Caco-2 (cell line): ENCODE results near the gene MCFD2. TPM values are rescaled to one million over a fixed set of nuclear protein-coding genes. Genes with fewer than 3 reads are reported as not detected.

Source experiments
- BruUV-seq: library from RNA; stranded (reverse); fragments of 400-500 nt; replicated peaks from 2 replicates; lab custom pipeline; 2021; lab: Mats Ljungman, UMichigan
- CTCF ChIA-PET: fragments of 300-600 bp; sonication (Branson Sonifier 250); formaldehyde crosslinking; loops from one replicate; lab custom pipeline; 2022; ENCODE audit warnings: antibody characterized with exemption; lab: Charles Lee
- POLR2A ChIA-PET: fragments of 300-600 bp; sonication (Branson Sonifier 250); formaldehyde crosslinking; loops from one replicate; lab custom pipeline; 2022; ENCODE audit warnings: antibody characterized with exemption; lab: Charles Lee
- DNase-seq, 2 experiments: peaks; one replicate each; pipeline versions ENCODE4 v3.0.0 to v3.0.0-alpha.2; 2020 to 2022
- H3K27me3 ChIP-seq: replicated peaks from 2 replicates; pipeline ENCODE4 v1.6.0; 2011; ENCODE audit warnings: low read length; ENCODE audit not compliant: control insufficient read depth, insufficient read depth
- H3K36me3 ChIP-seq: 2 replicates; pipeline ENCODE4 v1.5.1; 2011; ENCODE audit warnings: low read length; ENCODE audit not compliant: control insufficient read depth, insufficient read depth
- H3K4me1 ChIP-seq: fragments of 250-450 bp; sonication (Bioruptor Pico); 2 replicates; pipeline ENCODE4 v1.5.1; 2020; ENCODE audit warnings: mild to moderate bottlenecking
- H3K4me3 ChIP-seq: 2 replicates; pipeline ENCODE4 v1.5.1; 2011; ENCODE audit warnings: low read depth, mild to moderate bottlenecking, control low read depth, low read length
- H3K9me3 ChIP-seq: fragments of 250-450 bp; sonication (Bioruptor Pico); 2 replicates; pipeline ENCODE4 v1.5.1; 2020; ENCODE audit warnings: mild to moderate bottlenecking, moderate library complexity
- H3K27ac Mint-ChIP-seq: one replicate; pipeline ENCODE4 v1.8.0; 2022; ENCODE audit warnings: mixed read lengths; ENCODE audit not compliant: unreplicated experiment
- H3K27me3 Mint-ChIP-seq: one replicate; pipeline ENCODE4 v1.8.0; 2022; ENCODE audit warnings: mixed read lengths; ENCODE audit not compliant: insufficient read depth, unreplicated experiment
- H3K36me3 Mint-ChIP-seq: one replicate; pipeline ENCODE4 v1.8.0; 2022; ENCODE audit warnings: mild to moderate bottlenecking, mixed read lengths; ENCODE audit not compliant: insufficient read depth, unreplicated experiment
- H3K4me1 Mint-ChIP-seq: one replicate; pipeline ENCODE4 v1.8.0; 2022; ENCODE audit warnings: low read depth, mixed read lengths; ENCODE audit not compliant: unreplicated experiment
- H3K4me3 Mint-ChIP-seq: one replicate; pipeline ENCODE4 v1.8.0; 2022; ENCODE audit warnings: mild to moderate bottlenecking, moderate library complexity, mixed read lengths; ENCODE audit not compliant: unreplicated experiment
- H3K9me3 Mint-ChIP-seq: one replicate; pipeline ENCODE4 v1.8.0; 2022; ENCODE audit warnings: mixed read lengths; ENCODE audit not compliant: unreplicated experiment
- CTCF ChIP-seq, 2 experiments: fragments of 200-600 bp in 1 of 2; IDR thresholded peaks; 1 replicate in 1 of 2; 2 replicates in 1 of 2; pipeline versions ENCODE4 v1.5.1 to v1.8.0; 2011 to 2022; ENCODE audit warnings: antibody characterized with exemption in 1 of 2, control low read depth in 1 of 2, inconsistent platforms in 1 of 2, low read depth in 1 of 2, low read length in 1 of 2, mild to moderate bottlenecking in 1 of 2, moderate library complexity in 1 of 2; ENCODE audit not compliant: insufficient read depth in 1 of 2, severe bottlenecking in 1 of 2, unreplicated experiment in 1 of 2
- intact Hi-C: fragments of 100-400 bp; cut with micrococcal nuclease; formaldehyde crosslinking; loops from one replicate; pipeline ENCODE4 v1.10.0; 2022; ENCODE audit not compliant: unreplicated experiment
- total RNA-seq: library from RNA; stranded (reverse); gene quantifications from 2 replicates; pipeline ENCODE4 v1.2.3, GENCODE V29; 2022

The MCFD2 gene
- total RNA-seq, 1 experiment from 2014 or later: 156 TPM

GRCh38 chr2:46921676-46922448 lies 6.3 kb upstream of the MCFD2 start:
- ChIA-PET POLR2A (interaction anchor here (0.6 kb wide), 1 partner anchor 45 kb away, joined by 3 read pairs; no protein-coding TSS in a partner anchor), CTCF (no interaction called here)
- no TSS peak for BruUV-seq
- Histone ChIP-seq H3K4me1 (peaks cover 13% of the 10 kb centered on the region), H3K27me3 (no peaks in the 10 kb centered on the region), H3K36me3 (no peaks in the 10 kb centered on the region), H3K9me3 (peaks cover 5% of the 10 kb centered on the region), H3K4me3 (no peak overlapping the region)
- Mint-ChIP-seq H3K4me3 (no peak overlapping the region), H3K36me3 (peaks cover 12% of the 10 kb centered on the region), H3K27me3 (no peaks in the 10 kb centered on the region), H3K9me3 (peaks cover 13% of the 10 kb centered on the region), H3K27ac (no peak overlapping the region), H3K4me1 (peaks cover 11% of the 10 kb centered on the region)
- TF ChIP-seq CTCF (IDR thresholded peaks at IDR 0.05; ENCODE audit: insufficient read depth in 1 of 2, low read depth in 1 of 2, low read length in 1 of 2, severe bottlenecking in 1 of 2, unreplicated experiment in 1 of 2): no peak
- DNase-seq: no peak
- intact Hi-C loops: no loop called here

GRCh38 chr2:46917628-46918027 lies 2.0 kb upstream of the MCFD2 start:
- DNase-seq: no peak
- Histone ChIP-seq H3K9me3 (no peaks in the 10 kb centered on the region), H3K4me3 (no peak overlapping the region), H3K4me1 (peaks cover 17% of the 10 kb centered on the region), H3K27me3 (no peaks in the 10 kb centered on the region), H3K36me3 (no peaks in the 10 kb centered on the region)
- Mint-ChIP-seq H3K9me3 (no peaks in the 10 kb centered on the region), H3K4me3 (peak overlapping the region; percentile 88), H3K27ac (peak overlapping the region; percentile 0), H3K4me1 (peaks cover 19% of the 10 kb centered on the region), H3K36me3 (peaks cover 13% of the 10 kb centered on the region), H3K27me3 (no peaks in the 10 kb centered on the region)
- no TSS peak for BruUV-seq
- ChIA-PET POLR2A (no interaction called here), CTCF (interaction anchor here (0.6 to 1.0 kb wide), 3 partner anchors 38 to 65 kb away, joined by 3 to 4 read pairs (median 3); no protein-coding TSS in a partner anchor)
- intact Hi-C loops: loop anchor here (2.0 kb wide), 1 partner anchor 405 kb away; no protein-coding TSS in a partner anchor
- TF ChIP-seq CTCF (IDR thresholded peaks at IDR 0.05; ENCODE audit: insufficient read depth in 1 of 2, low read depth in 1 of 2, low read length in 1 of 2, severe bottlenecking in 1 of 2, unreplicated experiment in 1 of 2): no peak

GRCh38 chr2:46915811-46916630 lies 415 bp upstream of the MCFD2 start:
- H3K9me3 ChIP-seq: no peaks in the 10 kb centered on the region
- H3K4me1 ChIP-seq: peaks cover 17% of the 10 kb centered on the region
- TSS peak; percentile 82 for BruUV-seq
- ChIA-PET POLR2A (no interaction called here), CTCF (interaction anchor here (0.6 to 0.9 kb wide), 2 partner anchors 146 to 407 kb away, joined by 3 read pairs; no protein-coding TSS in a partner anchor)
- Mint-ChIP-seq H3K4me1 (peaks cover 19% of the 10 kb centered on the region), H3K36me3 (peaks cover 27% of the 10 kb centered on the region), H3K27me3 (no peaks in the 10 kb centered on the region), H3K4me3 (peak overlapping the region; percentile 88), H3K9me3 (no peaks in the 10 kb centered on the region), H3K27ac (peak overlapping the region; percentile 0)
- intact Hi-C loops: loop anchor here (1.0 kb wide), 1 partner anchor 26 kb away; no protein-coding TSS in a partner anchor
- no peak for TF ChIP-seq CTCF (IDR thresholded peaks at IDR 0.05; ENCODE audit: insufficient read depth in 1 of 2, low read depth in 1 of 2, low read length in 1 of 2, severe bottlenecking in 1 of 2, unreplicated experiment in 1 of 2)
- H3K36me3 ChIP-seq: no peaks in the 10 kb centered on the region
- H3K4me3 ChIP-seq: peak overlapping the region; percentile 93
- H3K27me3 ChIP-seq: no peaks in the 10 kb centered on the region
- DNase-seq: peak; percentile 96 to 97
